ENCODE data around the gene HGD. TPM values are rescaled to one million over a fixed set of nuclear protein-coding genes. Genes with fewer than 3 reads are reported as not detected.
"Not testable (repeated sequence)": the region's sequence is repeated elsewhere in the genome, so short reads cannot be mapped to it uniquely, and the experiment has no call there.

The HGD gene
- total RNA-seq, 1 donor from 2014 or later = 0.52 TPM

- Histone ChIP-seq H3K9ac (ENCODE audit: low read length) (no peak overlapping the region), H3K79me2 (ENCODE audit: insufficient read depth, low read length) (no peaks in the 10 kb centered on the region), H3K4me2 (ENCODE audit: low read length) (peak overlapping the region; percentile 47), H3K27me3 (ENCODE audit: insufficient read depth, low read length) (no peaks in the 10 kb centered on the region), H4K20me1 (ENCODE audit: insufficient read depth, low read length) (no peaks in the 10 kb centered on the region), H3K36me3 (ENCODE audit: insufficient read depth, low read length) (no peaks in the 10 kb centered on the region), H2AFZ (ENCODE audit: low read depth, low read length) (peak overlapping the region; percentile 55), H3K4me3 (ENCODE audit: insufficient read depth, low read depth, low read length) (no peak overlapping the region), H3K4me1 (ENCODE audit: insufficient read depth, low read length) (peaks cover 14% of the 10 kb centered on the region), H3K9me3 (ENCODE audit: insufficient read depth, low read depth, low read length) (no peaks in the 10 kb centered on the region), H3K27ac (ENCODE audit: low read depth, low read length) (peak overlapping the region; percentile 32)
- Mint-ChIP-seq H3K27me3 (ENCODE audit: low read depth, unreplicated experiment) (no peaks in the 10 kb centered on the region), H3K36me3 (ENCODE audit: low read depth, unreplicated experiment) (no peaks in the 10 kb centered on the region), H3K9me3 (ENCODE audit: unreplicated experiment) (peaks cover 6% of the 10 kb centered on the region), H3K27ac (ENCODE audit: unreplicated experiment) (peak overlapping the region; percentile 66), H3K4me3 (ENCODE audit: unreplicated experiment) (no peak overlapping the region), H3K4me1 (ENCODE audit: low read depth, unreplicated experiment) (peaks cover 20% of the 10 kb centered on the region)
- peak; percentile 73 for DNase-seq (ENCODE audit: low read depth)
- FAIRE-seq = no peak
- TF ChIP-seq EZH2 (IDR thresholded peaks at IDR 0.05; ENCODE audit: insufficient read depth, low read length) = no peak
- TF ChIP-seq, protein P1, sequence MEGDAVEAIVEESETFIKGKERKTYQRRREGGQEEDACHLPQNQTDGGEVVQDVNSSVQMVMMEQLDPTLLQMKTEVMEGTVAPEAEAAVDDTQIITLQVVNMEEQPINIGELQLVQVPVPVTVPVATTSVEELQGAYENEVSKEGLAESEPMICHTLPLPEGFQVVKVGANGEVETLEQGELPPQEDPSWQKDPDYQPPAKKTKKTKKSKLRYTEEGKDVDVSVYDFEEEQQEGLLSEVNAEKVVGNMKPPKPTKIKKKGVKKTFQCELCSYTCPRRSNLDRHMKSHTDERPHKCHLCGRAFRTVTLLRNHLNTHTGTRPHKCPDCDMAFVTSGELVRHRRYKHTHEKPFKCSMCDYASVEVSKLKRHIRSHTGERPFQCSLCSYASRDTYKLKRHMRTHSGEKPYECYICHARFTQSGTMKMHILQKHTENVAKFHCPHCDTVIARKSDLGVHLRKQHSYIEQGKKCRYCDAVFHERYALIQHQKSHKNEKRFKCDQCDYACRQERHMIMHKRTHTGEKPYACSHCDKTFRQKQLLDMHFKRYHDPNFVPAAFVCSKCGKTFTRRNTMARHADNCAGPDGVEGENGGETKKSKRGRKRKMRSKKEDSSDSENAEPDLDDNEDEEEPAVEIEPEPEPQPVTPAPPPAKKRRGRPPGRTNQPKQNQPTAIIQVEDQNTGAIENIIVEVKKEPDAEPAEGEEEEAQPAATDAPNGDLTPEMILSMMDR (IDR thresholded peaks at IDR 0.05; ENCODE audit: insufficient read depth, low read depth, low read length) = no peak
Observed at GRCh38 chr3:120642368-120642948, 39.6 kb downstream of the HGD start.

- H3K4me3 Mint-ChIP-seq (ENCODE audit: unreplicated experiment) = no peak overlapping the region
- H2AFZ ChIP-seq (ENCODE audit: low read depth, low read length) = no peak overlapping the region
- FAIRE-seq = no peak
- no peaks in the 10 kb centered on the region for H3K79me2 ChIP-seq (ENCODE audit: insufficient read depth, low read length)
- no peak overlapping the region for H3K9ac ChIP-seq (ENCODE audit: low read length)
- H3K36me3 Mint-ChIP-seq (ENCODE audit: low read depth, unreplicated experiment) = no peaks in the 10 kb centered on the region
- peaks cover 14% of the 10 kb centered on the region for H3K4me1 ChIP-seq (ENCODE audit: insufficient read depth, low read length)
- no peaks in the 10 kb centered on the region for H4K20me1 ChIP-seq (ENCODE audit: insufficient read depth, low read length)
- peaks cover 20% of the 10 kb centered on the region for H3K4me1 Mint-ChIP-seq (ENCODE audit: low read depth, unreplicated experiment)
- H3K4me3 ChIP-seq (ENCODE audit: insufficient read depth, low read depth, low read length) = no peak overlapping the region
- H3K9me3 ChIP-seq (ENCODE audit: insufficient read depth, low read depth, low read length) = no peaks in the 10 kb centered on the region
- peak overlapping the region; percentile 66 for H3K27ac Mint-ChIP-seq (ENCODE audit: unreplicated experiment)
- no peaks in the 10 kb centered on the region for H3K27me3 ChIP-seq (ENCODE audit: insufficient read depth, low read length)
- peaks cover 6% of the 10 kb centered on the region for H3K9me3 Mint-ChIP-seq (ENCODE audit: unreplicated experiment)
- no peaks in the 10 kb centered on the region for H3K36me3 ChIP-seq (ENCODE audit: insufficient read depth, low read length)
- TF ChIP-seq, protein P1 (IDR thresholded peaks at IDR 0.05; ENCODE audit: insufficient read depth, low read depth, low read length) = no peak
- no peak for TF ChIP-seq EZH2 (IDR thresholded peaks at IDR 0.05; ENCODE audit: insufficient read depth, low read length)
- DNase-seq (ENCODE audit: low read depth) = no peak
- H3K27me3 Mint-ChIP-seq (ENCODE audit: low read depth, unreplicated experiment) = no peaks in the 10 kb centered on the region
- no peak overlapping the region for H3K4me2 ChIP-seq (ENCODE audit: low read length)
- H3K27ac ChIP-seq (ENCODE audit: low read depth, low read length) = peak overlapping the region; percentile 5
Observed at GRCh38 chr3:120641696-120642246, 40.3 kb downstream of the HGD start.

GRCh38 chr3:120640231-120640630 is 41.8 kb downstream of the HGD start:
- H3K9ac ChIP-seq (ENCODE audit: low read length) = no peak overlapping the region
- peaks cover 11% of the 10 kb centered on the region for H3K4me1 ChIP-seq (ENCODE audit: insufficient read depth, low read length)
- H3K4me3 ChIP-seq (ENCODE audit: insufficient read depth, low read depth, low read length) = no peak overlapping the region
- H3K4me1 Mint-ChIP-seq (ENCODE audit: low read depth, unreplicated experiment) = peaks cover 16% of the 10 kb centered on the region
- H3K27me3 ChIP-seq (ENCODE audit: insufficient read depth, low read length) = no peaks in the 10 kb centered on the region
- DNase-seq (ENCODE audit: low read depth) (no peak), FAIRE-seq (no peak)
- H3K36me3 Mint-ChIP-seq (ENCODE audit: low read depth, unreplicated experiment) = no peaks in the 10 kb centered on the region
- H4K20me1 ChIP-seq (ENCODE audit: insufficient read depth, low read length) = no peaks in the 10 kb centered on the region
- no peak overlapping the region for H3K4me2 ChIP-seq (ENCODE audit: low read length)
- peaks cover 6% of the 10 kb centered on the region for H3K9me3 Mint-ChIP-seq (ENCODE audit: unreplicated experiment)
- no peak overlapping the region for H2AFZ ChIP-seq (ENCODE audit: low read depth, low read length)
- H3K79me2 ChIP-seq (ENCODE audit: insufficient read depth, low read length) = no peaks in the 10 kb centered on the region
- TF ChIP-seq EZH2 (IDR thresholded peaks at IDR 0.05; ENCODE audit: insufficient read depth, low read length) = no peak
- TF ChIP-seq, protein P1 (IDR thresholded peaks at IDR 0.05; ENCODE audit: insufficient read depth, low read depth, low read length) = no peak
- H3K27ac ChIP-seq (ENCODE audit: low read depth, low read length) = no peak overlapping the region
- H3K27me3 Mint-ChIP-seq (ENCODE audit: low read depth, unreplicated experiment) = no peaks in the 10 kb centered on the region
- no peaks in the 10 kb centered on the region for H3K9me3 ChIP-seq (ENCODE audit: insufficient read depth, low read depth, low read length)
- no peak overlapping the region for H3K4me3 Mint-ChIP-seq (ENCODE audit: unreplicated experiment)
- no peaks in the 10 kb centered on the region for H3K36me3 ChIP-seq (ENCODE audit: insufficient read depth, low read length)
- no peak overlapping the region for H3K27ac Mint-ChIP-seq (ENCODE audit: unreplicated experiment)

- H3K79me2 ChIP-seq (ENCODE audit: insufficient read depth, low read length); H3K27ac ChIP-seq (ENCODE audit: low read depth, low read length); H3K27me3 Mint-ChIP-seq (ENCODE audit: low read depth, unreplicated experiment); H3K9ac ChIP-seq (ENCODE audit: low read length); H3K27ac Mint-ChIP-seq (ENCODE audit: unreplicated experiment); H3K4me3 ChIP-seq (ENCODE audit: insufficient read depth, low read depth, low read length); H3K36me3 Mint-ChIP-seq (ENCODE audit: low read depth, unreplicated experiment); H2AFZ ChIP-seq (ENCODE audit: low read depth, low read length); H3K36me3 ChIP-seq (ENCODE audit: insufficient read depth, low read length); FAIRE-seq; H3K4me3 Mint-ChIP-seq (ENCODE audit: unreplicated experiment); DNase-seq (ENCODE audit: low read depth); H3K4me1 ChIP-seq (ENCODE audit: insufficient read depth, low read length); H3K27me3 ChIP-seq (ENCODE audit: insufficient read depth, low read length); H3K4me2 ChIP-seq (ENCODE audit: low read length); H3K9me3 ChIP-seq (ENCODE audit: insufficient read depth, low read depth, low read length); H3K9me3 Mint-ChIP-seq (ENCODE audit: unreplicated experiment); H4K20me1 ChIP-seq (ENCODE audit: insufficient read depth, low read length): not testable (repeated sequence)
- peaks cover 12% of the 10 kb centered on the region for H3K4me1 Mint-ChIP-seq (ENCODE audit: low read depth, unreplicated experiment)
Observed at GRCh38 chr3:120638820-120639219, 43.2 kb downstream of the HGD start.

All from astrocyte (in vitro differentiated cells and primary cell).